ENCODE measurements around the gene TNNT2. TPM values are rescaled to one million over a fixed set of nuclear protein-coding genes. Genes with fewer than 3 reads are reported as not detected.

Gene TNNT2
- polyA plus RNA-seq, 4 donors, result 0.78 to 86.7 (median 12.6) TPM

DNA sequence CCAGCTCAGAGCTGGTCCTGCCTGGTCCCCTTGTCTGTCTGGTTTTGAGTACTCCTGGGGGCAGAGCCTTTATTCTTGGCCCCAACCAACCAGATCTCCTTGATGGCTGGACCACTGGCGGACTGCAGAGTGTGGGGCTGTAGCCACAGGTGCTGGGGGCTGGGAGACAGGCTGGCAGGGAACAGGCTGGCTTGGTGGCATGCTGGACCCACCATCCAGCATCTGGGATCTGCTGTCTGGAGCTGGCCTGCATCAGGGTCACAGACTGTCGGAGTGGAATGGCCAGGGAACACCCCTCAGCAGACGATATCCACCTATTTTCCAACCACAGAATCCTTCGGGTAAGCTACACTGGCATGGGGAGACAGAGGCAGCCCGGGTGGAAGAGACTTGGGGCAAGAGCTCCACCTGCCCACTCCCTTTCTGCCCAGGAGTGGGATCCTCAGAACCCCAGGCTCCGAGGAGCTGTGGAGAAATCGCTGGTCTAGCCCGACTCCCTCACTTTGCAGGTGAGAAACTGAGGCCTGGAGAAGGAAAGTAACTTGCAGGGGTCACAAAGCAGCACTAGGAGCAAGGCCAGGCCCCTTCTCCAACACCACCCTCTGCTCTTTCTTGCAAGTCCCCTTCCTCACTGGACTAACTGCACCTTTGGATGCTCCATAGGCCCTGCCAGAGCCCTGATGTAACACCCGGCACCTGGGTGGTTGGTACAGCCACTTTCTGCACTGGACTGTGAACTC is 40.6 kb downstream of the TNNT2 start:
- no peaks in the 10 kb centered on the region for H3K36me3 ChIP-seq (ENCODE audit: control insufficient read depth in 3 of 3, insufficient read depth in 2 of 3, low read depth in 1 of 3, low read length in 3 of 3)
- H3K4me3 ChIP-seq (ENCODE audit: low read depth in 1 of 3, low read length in 3 of 3), result no peak overlapping the region
- no peaks in the 10 kb centered on the region for H3K4me1 ChIP-seq (ENCODE audit: control insufficient read depth in 3 of 3, insufficient read depth in 2 of 3, low read depth in 1 of 3, low read length in 2 of 3)
- WGBS, 3 donors, result 84 to 89% (median 89%) methylated on average over 9 of the region's 9 CpGs
- FAIRE-seq (no peak), DNase-seq (no peak)
- no peak overlapping the region for H3K27ac ChIP-seq (ENCODE audit: low read depth in 1 of 3, low read length in 2 of 3)
- peaks cover 0 to under 1% of the 10 kb centered on the region in 2 donors for H3K9me3 ChIP-seq (ENCODE audit: control insufficient read depth in 2 of 2, insufficient read depth in 1 of 2, low read depth in 1 of 2, low read length in 1 of 2)
- H3K27me3 ChIP-seq (ENCODE audit: control insufficient read depth in 3 of 3, insufficient read depth in 3 of 3, low read length in 3 of 3), result no peaks in the 10 kb centered on the region

DNA sequence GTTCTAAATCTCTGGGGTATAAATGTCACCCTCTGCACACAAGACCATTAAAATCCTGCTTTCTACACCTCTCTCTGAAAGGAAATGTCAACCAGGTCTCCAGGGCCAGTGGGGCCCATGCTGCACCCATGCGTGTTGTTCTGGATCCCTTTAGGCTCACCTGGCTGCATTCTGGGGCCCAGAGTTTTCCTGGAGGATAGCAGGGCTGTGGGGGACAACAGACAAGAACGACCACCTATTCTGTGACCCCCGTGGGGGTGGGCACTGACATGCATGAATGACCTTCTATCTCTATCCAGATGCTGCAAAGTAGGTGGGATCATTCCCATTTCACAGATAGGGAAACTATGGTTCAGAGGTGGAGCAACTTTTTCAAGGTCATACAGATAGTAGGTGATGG is 41.6 kb downstream of the TNNT2 start:
- Histone ChIP-seq H3K9me3 (ENCODE audit: control insufficient read depth in 2 of 2, insufficient read depth in 1 of 2, low read depth in 1 of 2, low read length in 1 of 2) (no peaks in the 10 kb centered on the region), H3K27ac (ENCODE audit: low read depth in 1 of 3, low read length in 2 of 3) (no peak overlapping the region), H3K4me3 (ENCODE audit: low read depth in 1 of 3, low read length in 3 of 3) (no peak overlapping the region), H3K4me1 (ENCODE audit: control insufficient read depth in 3 of 3, insufficient read depth in 2 of 3, low read depth in 1 of 3, low read length in 2 of 3) (no peaks in the 10 kb centered on the region), H3K36me3 (ENCODE audit: control insufficient read depth in 3 of 3, insufficient read depth in 2 of 3, low read depth in 1 of 3, low read length in 3 of 3) (no peaks in the 10 kb centered on the region), H3K27me3 (ENCODE audit: control insufficient read depth in 3 of 3, insufficient read depth in 3 of 3, low read length in 3 of 3) (no peaks in the 10 kb centered on the region)
- WGBS, 3 donors, result 62 to 73% (median 70%) methylated on average over 3 of the region's 3 CpGs
- FAIRE-seq (no peak), DNase-seq (no peak)

DNA sequence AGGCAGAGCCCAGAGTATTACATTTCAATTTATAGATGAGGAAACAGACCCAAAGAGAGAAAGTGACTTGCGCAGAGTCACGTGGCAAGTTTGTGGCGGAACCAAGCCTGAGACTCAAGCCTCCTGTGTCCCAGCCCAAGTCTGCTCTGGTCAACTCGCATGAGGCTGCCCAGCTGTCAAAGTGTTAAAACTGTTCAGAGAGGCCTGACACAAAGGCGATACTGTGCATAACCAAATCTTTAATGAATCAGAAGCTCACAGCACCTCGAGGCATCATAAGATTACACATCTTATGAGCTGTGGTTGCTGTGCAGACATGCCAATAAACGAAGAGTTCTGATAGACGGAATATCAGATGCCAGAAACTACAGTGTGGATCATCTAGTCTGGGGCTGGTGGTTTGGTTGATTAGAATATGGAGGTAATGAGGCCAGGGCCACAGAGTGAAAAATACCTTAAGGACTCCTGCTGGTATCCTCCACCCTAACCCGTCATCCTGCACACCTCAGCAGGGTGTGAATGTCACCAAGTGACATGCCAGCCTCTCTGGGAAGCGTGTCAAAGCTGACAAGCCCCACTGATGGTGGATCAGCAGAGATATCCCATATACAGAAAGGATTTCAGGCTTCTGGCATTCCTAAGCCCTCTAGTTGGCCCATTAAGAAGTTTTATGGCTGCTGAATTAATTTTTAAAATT is 42.2 kb downstream of the TNNT2 start:
- FAIRE-seq (no peak), DNase-seq (no peak)
- no peaks in the 10 kb centered on the region for H3K4me1 ChIP-seq (ENCODE audit: control insufficient read depth in 3 of 3, insufficient read depth in 2 of 3, low read depth in 1 of 3, low read length in 2 of 3)
- no peak overlapping the region for H3K27ac ChIP-seq (ENCODE audit: low read depth in 1 of 3, low read length in 2 of 3)
- no peaks in the 10 kb centered on the region for H3K36me3 ChIP-seq (ENCODE audit: control insufficient read depth in 3 of 3, insufficient read depth in 2 of 3, low read depth in 1 of 3, low read length in 3 of 3)
- H3K4me3 ChIP-seq (ENCODE audit: low read depth in 1 of 3, low read length in 3 of 3), result no peak overlapping the region
- no peaks in the 10 kb centered on the region for H3K9me3 ChIP-seq (ENCODE audit: control insufficient read depth in 2 of 2, insufficient read depth in 1 of 2, low read depth in 1 of 2, low read length in 1 of 2)
- 82 to 87% (median 84%) methylated on average over 10 of the region's 10 CpGs for whole genome bisulfite sequencing, 3 donors
- no peaks in the 10 kb centered on the region for H3K27me3 ChIP-seq (ENCODE audit: control insufficient read depth in 3 of 3, insufficient read depth in 3 of 3, low read length in 3 of 3)

DNA sequence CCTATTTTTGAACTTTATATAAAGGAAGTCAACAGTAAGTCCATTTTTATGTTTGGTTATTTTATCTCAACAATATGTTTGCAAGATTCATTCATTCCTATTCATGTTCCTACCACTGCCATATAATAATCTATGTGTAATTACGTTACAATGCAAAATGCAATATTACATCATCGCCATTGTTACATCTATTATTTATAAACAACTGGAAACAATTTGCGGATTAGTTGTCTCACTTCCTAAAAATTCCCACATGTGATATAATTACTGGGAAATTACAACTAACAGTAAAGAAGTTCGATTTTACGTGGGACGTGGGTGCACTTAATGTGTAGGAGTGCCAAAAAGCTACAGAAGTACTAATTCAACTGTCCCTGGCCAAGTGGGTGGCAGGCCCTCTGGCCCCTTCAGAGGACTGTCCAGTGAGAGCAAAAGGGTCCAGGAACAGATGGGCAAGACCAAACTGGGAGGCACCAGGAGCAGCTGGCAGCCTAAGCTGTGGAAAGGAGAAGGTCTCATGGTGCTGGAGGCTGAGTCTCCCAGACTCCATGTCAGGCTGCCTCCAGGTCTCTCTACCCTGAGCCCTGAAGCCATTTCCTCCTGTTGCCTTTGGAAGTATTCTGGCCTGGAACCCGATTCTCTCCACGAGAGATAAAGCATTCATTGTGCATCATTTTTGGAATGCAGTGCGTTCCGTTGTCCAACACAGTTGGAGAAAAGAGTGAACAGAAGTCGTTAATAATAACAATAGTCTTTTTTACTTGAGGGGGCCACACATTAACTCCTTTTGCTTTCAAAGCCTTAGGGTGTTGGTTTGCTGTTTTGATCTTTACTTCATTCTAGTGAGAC is 42.9 kb downstream of the TNNT2 start:
- Histone ChIP-seq H3K4me3 (ENCODE audit: low read depth in 1 of 3, low read length in 3 of 3) (no peak overlapping the region), H3K27me3 (ENCODE audit: control insufficient read depth in 3 of 3, insufficient read depth in 3 of 3, low read length in 3 of 3) (no peaks in the 10 kb centered on the region), H3K36me3 (ENCODE audit: control insufficient read depth in 3 of 3, insufficient read depth in 2 of 3, low read depth in 1 of 3, low read length in 3 of 3) (no peaks in the 10 kb centered on the region), H3K4me1 (ENCODE audit: control insufficient read depth in 3 of 3, insufficient read depth in 2 of 3, low read depth in 1 of 3, low read length in 2 of 3) (no peaks in the 10 kb centered on the region), H3K27ac (ENCODE audit: low read depth in 1 of 3, low read length in 2 of 3) (no peak overlapping the region), H3K9me3 (ENCODE audit: control insufficient read depth in 2 of 2, insufficient read depth in 1 of 2, low read depth in 1 of 2, low read length in 1 of 2) (no peaks in the 10 kb centered on the region)
- 72 to 83% (median 82%) methylated on average over 11 of the region's 11 CpGs for WGBS, 3 donors
- DNase-seq (no peak), FAIRE-seq (no peak)

DNA sequence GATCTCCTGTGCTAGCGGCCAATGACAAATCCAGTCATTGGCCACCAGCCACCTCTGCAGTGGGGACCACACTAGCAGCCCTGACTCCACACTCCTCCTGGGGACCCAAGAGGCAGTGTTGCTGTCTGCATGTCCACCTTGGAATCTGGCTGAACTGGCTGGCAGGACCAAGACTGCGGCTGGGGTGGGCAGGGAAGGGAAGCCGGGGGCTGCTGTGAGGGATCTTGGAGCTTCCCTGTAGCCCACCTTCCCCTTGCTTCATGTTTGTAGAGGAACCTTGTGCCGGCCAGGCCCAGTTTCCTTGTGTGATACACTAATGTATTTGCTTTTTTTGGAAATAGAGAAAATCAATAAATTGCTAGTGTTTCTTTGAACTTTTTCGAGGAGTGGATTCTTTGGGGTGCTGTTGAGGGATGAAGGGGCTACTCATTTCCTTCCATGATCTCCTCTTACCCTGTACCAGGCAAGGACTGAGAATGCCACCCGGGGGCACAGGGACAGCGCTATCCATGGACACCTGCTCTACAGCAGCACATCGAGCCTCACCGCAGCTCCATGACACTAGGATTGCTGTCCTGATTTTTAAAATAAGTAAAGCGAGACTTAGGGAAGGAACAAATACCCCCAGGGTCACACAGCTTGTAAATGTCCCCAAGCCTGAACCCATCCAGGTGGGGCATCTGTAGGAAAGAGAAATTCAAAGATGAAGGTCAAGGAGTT is 44.7 kb downstream of the TNNT2 start:
- Histone ChIP-seq H3K4me1 (ENCODE audit: control insufficient read depth in 3 of 3, insufficient read depth in 2 of 3, low read depth in 1 of 3, low read length in 2 of 3) (no peaks in the 10 kb centered on the region), H3K27me3 (ENCODE audit: control insufficient read depth in 3 of 3, insufficient read depth in 3 of 3, low read length in 3 of 3) (no peaks in the 10 kb centered on the region), H3K27ac (ENCODE audit: low read depth in 1 of 3, low read length in 2 of 3) (no peak overlapping the region), H3K9me3 (ENCODE audit: control insufficient read depth in 2 of 2, insufficient read depth in 1 of 2, low read depth in 1 of 2, low read length in 1 of 2) (no peaks in the 10 kb centered on the region), H3K4me3 (ENCODE audit: low read depth in 1 of 3, low read length in 3 of 3) (no peak overlapping the region), H3K36me3 (ENCODE audit: control insufficient read depth in 3 of 3, insufficient read depth in 2 of 3, low read depth in 1 of 3, low read length in 3 of 3) (no peaks in the 10 kb centered on the region)
- no peak for DNase-seq
- no peak for FAIRE-seq
- 91 to 95% (median 94%) methylated on average over 10 of the region's 10 CpGs for WGBS, 3 donors

GRCh38 chr1:201332021-201332420 is 45.5 kb downstream of the TNNT2 start:
- Histone ChIP-seq H3K27me3 (ENCODE audit: control insufficient read depth in 3 of 3, insufficient read depth in 3 of 3, low read length in 3 of 3) (no peaks in the 10 kb centered on the region), H3K27ac (ENCODE audit: low read depth in 1 of 3, low read length in 2 of 3) (no peak overlapping the region), H3K4me1 (ENCODE audit: control insufficient read depth in 3 of 3, insufficient read depth in 2 of 3, low read depth in 1 of 3, low read length in 2 of 3) (no peaks in the 10 kb centered on the region), H3K9me3 (ENCODE audit: control insufficient read depth in 2 of 2, insufficient read depth in 1 of 2, low read depth in 1 of 2, low read length in 1 of 2) (no peaks in the 10 kb centered on the region), H3K4me3 (ENCODE audit: low read depth in 1 of 3, low read length in 3 of 3) (no peak overlapping the region), H3K36me3 (ENCODE audit: control insufficient read depth in 3 of 3, insufficient read depth in 2 of 3, low read depth in 1 of 3, low read length in 3 of 3) (no peaks in the 10 kb centered on the region)
- DNase-seq (no peak), FAIRE-seq (no peak)
- 91 to 95% (median 93%) methylated on average over 8 of the region's 8 CpGs for WGBS, 3 donors

DNA sequence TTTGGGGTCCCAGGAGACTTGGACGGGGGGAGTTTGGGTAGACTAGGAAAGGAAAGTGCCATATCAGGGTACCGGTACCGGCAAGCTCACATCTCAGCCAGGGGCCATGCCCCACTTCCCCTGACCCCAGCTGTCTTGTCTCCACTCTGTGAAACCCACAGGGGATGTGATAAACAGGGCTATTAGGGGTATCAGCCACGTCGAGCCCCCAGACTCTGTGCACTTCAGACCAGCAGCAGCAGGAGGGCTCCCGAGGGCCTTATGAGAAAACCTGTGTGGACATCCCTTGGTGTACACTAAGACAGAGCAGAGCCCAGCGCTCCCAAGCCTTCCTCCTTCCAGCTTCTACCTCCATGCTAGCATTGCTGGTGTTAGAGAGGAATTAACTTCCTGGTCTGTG is 46.3 kb downstream of the TNNT2 start:
- no peak overlapping the region for H3K4me3 ChIP-seq (ENCODE audit: low read depth in 1 of 3, low read length in 3 of 3)
- H3K27ac ChIP-seq (ENCODE audit: low read depth in 1 of 3, low read length in 2 of 3), result no peak overlapping the region
- no peaks in the 10 kb centered on the region for H3K27me3 ChIP-seq (ENCODE audit: control insufficient read depth in 3 of 3, insufficient read depth in 3 of 3, low read length in 3 of 3)
- WGBS, 3 donors, result 81 to 92% (median 82%) methylated on average over 7 of the region's 7 CpGs
- no peak for DNase-seq
- FAIRE-seq, result no peak
- no peaks in the 10 kb centered on the region for H3K4me1 ChIP-seq (ENCODE audit: control insufficient read depth in 3 of 3, insufficient read depth in 2 of 3, low read depth in 1 of 3, low read length in 2 of 3)
- no peaks in the 10 kb centered on the region for H3K36me3 ChIP-seq (ENCODE audit: control insufficient read depth in 3 of 3, insufficient read depth in 2 of 3, low read depth in 1 of 3, low read length in 3 of 3)
- H3K9me3 ChIP-seq (ENCODE audit: control insufficient read depth in 2 of 2, insufficient read depth in 1 of 2, low read depth in 1 of 2, low read length in 1 of 2), result no peaks in the 10 kb centered on the region

- Histone ChIP-seq H3K9me3 (ENCODE audit: control insufficient read depth in 2 of 2, insufficient read depth in 1 of 2, low read depth in 1 of 2, low read length in 1 of 2) (no peaks in the 10 kb centered on the region), H3K4me3 (ENCODE audit: low read depth in 1 of 3, low read length in 3 of 3) (no peak overlapping the region), H3K36me3 (ENCODE audit: control insufficient read depth in 3 of 3, insufficient read depth in 2 of 3, low read depth in 1 of 3, low read length in 3 of 3) (no peaks in the 10 kb centered on the region), H3K27ac (ENCODE audit: low read depth in 1 of 3, low read length in 2 of 3) (no peak overlapping the region), H3K4me1 (ENCODE audit: control insufficient read depth in 3 of 3, insufficient read depth in 2 of 3, low read depth in 1 of 3, low read length in 2 of 3) (no peaks in the 10 kb centered on the region), H3K27me3 (ENCODE audit: control insufficient read depth in 3 of 3, insufficient read depth in 3 of 3, low read length in 3 of 3) (no peaks in the 10 kb centered on the region)
- WGBS, 3 donors, result 94 to 100% (median 97%) methylated on average over 2 of the region's 2 CpGs
- no peak for DNase-seq
- no peak for FAIRE-seq
These were observed 46.9 kb downstream of the TNNT2 start for GRCh38 chr1:201330541-201330940.

Data from small intestine (tissue), 7 donors.